T47D (cell line): ENCODE data around the gene NANOS1.

Experiments used
- DNase-seq, 2 experiments: peaks; one replicate each; pipeline versions ENCODE4 v3.0.0 to v3.0.0-alpha.2; 2011 to 2012; ENCODE audit warnings: low read depth in 1 of 2, low spot score in 1 of 2
- JUND ChIP-seq: IDR thresholded peaks from 2 replicates; pipeline ENCODE4 v1.6.1; 2012; ENCODE audit warnings: low read depth
- in situ Hi-C: cut with HindIII; loops from 2 replicates; pipeline ENCODE4 v1.10.0; 2016; ENCODE audit warnings: low sequenced_read_pairs, low pct_unique_long_range_greater_than_20kb

NANOS1 gene

GRCh38 chr10:119051775-119052174, 22.3 kb downstream of the NANOS1 start:
- no peak for DNase-seq
- in situ Hi-C loops, result no loop called here
- TF ChIP-seq JUND, result no peak

DNA sequence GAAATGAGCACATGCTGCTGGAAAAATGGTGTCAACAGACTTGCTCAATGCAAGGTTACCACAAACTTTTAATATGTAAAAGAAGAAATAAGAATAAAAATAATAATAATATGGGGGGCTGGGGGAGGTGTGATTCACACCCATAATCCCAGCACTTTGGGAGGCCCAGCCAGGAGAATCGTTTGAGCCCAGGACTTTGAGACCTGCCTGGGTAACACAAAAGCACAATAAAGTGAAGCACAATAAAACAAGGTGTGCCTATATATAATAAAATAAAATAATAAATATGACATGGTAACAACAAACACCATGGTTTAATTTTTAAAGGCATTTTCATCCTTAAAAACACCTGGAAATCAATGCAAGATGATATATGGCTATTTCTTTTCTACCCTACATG, 26.0 kb downstream of the NANOS1 start:
- TF ChIP-seq JUND, result no peak
- in situ Hi-C loops, result no loop called here
- DNase-seq, result no peak

- DNase-seq, result no peak
- in situ Hi-C loops, result no loop called here
- TF ChIP-seq JUND, result no peak
These were observed 28.5 kb downstream of the NANOS1 start for GRCh38 chr10:119058010-119058409.

GRCh38 chr10:119059557-119059956, 30.0 kb downstream of the NANOS1 start:
- in situ Hi-C loops, result no loop called here
- TF ChIP-seq JUND, result no peak
- no peak for DNase-seq

- DNase-seq, result no peak
- TF ChIP-seq JUND, result no peak
- in situ Hi-C loops, result no loop called here
These were observed 30.6 kb downstream of the NANOS1 start for GRCh38 chr10:119060107-119060506.

- in situ Hi-C loops, result no loop called here
- DNase-seq, result no peak
- no peak for TF ChIP-seq JUND
These were observed 31.8 kb downstream of the NANOS1 start for GRCh38 chr10:119061352-119061751.

- TF ChIP-seq JUND, result no peak
- in situ Hi-C loops, result no loop called here
- DNase-seq, result no peak
These were observed 32.4 kb downstream of the NANOS1 start for GRCh38 chr10:119061926-119062325.

GRCh38 chr10:119070395-119071165, 41.1 kb downstream of the NANOS1 start:
- no peak for TF ChIP-seq JUND
- no peak for DNase-seq
- in situ Hi-C loops, result no loop called here

DNA sequence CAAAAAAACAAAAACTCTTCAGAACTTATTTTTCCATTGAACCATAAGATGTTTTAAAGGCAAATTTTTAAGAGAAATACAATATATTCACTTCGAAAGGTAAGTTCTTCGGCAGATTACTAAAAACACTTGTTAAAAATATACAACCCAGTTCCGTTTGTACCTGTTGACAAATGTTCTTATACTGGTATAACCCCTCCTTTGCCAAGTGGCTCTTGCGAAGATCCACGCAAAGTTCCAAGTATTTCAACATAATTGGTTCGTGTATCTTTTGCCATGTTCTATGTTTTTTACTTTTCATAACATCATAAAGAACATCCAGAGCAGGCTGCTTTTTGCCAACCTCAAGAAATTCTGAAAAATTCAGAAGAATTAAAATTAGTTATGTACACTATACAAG, 44.1 kb downstream of the NANOS1 start:
- TF ChIP-seq JUND, result no peak
- DNase-seq, result no peak
- in situ Hi-C loops, result no loop called here

GRCh38 chr10:119078422-119079179, 49.1 kb downstream of the NANOS1 start:
- DNase-seq, result no peak
- no peak for TF ChIP-seq JUND
- in situ Hi-C loops, result no loop called here

DNA sequence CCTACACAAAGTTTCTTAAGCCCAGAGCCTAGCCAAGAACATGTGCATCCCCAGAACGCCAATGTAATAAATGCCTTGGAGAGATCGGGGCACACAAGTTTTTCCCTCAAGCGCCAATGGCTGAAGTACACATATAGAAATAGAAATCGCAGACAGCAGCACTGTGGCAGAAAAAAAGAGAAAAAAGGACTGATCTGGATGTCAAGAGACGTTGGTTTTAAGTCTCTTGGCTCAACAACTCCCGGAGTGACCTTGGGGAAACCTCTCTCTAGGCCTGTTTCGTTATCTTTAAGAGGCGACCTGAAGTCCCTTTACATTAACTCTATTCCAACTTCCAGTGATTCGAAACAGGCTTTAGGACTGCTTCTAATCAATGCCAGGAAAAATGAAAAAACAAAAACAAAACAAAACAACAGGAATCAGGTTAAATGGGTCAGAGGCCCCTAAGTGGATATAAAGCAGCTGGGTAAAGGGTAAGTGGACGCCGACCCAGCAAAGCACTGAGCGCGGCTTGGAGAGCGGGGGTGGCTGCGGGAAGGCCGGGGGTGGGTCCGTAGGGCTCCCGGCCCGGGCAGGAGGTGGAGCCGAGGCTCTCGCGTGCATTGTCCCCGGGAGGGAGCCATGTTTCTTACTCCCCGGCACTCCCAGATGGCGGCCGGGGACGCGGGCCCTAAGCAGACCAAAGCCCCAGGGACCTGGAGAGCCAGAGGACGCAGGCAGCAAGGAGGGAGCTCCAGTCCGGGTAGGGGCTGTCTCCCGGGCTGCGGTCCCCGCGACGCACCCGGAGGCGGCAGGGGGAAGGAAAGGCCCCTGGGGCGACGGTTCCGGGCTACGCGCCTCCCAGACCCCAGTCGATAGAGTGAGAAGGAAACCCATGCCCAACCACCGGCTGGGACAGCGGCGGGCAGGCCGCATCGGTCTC, 50.3 kb downstream of the NANOS1 start:
- DNase-seq, result peak in 1 of 2 experiments; percentile 72
- in situ Hi-C loops, result no loop called here
- TF ChIP-seq JUND, result no peak

- TF ChIP-seq JUND, result no peak
- DNase-seq, result peak; percentile 72 to 92
- in situ Hi-C loops, result no loop called here
These were observed 51.2 kb downstream of the NANOS1 start, which contains the start of gene EIF3A for GRCh38 chr10:119080521-119081259. Gene EIF3A (minus strand): TSS chr10:119080817. CDS start chr10:119080676, 141 bp downstream.
